A549 (cell line): ENCODE data around the gene ASIP. TPM values are rescaled to one million over a fixed set of nuclear protein-coding genes. Genes with fewer than 3 reads are reported as not detected.

Experiments
- ATAC-seq, 2 experiments: fragments of 200-7000 bp in 1 of 2; fragments of >200 bp in 1 of 2; cut with Nextera tagmentation in 1 of 2; cut with Tn5 transposase in 1 of 2; 3 replicates each; pipeline versions ENCODE4 v1.8.0 to v1.9.1; 2018 to 2020; ENCODE audit warnings: mild to moderate bottlenecking in 1 of 2, moderate library complexity in 1 of 2
- CTCF ChIA-PET: fragments of 300-600 bp; sonication (Branson Sonifier 250); formaldehyde crosslinking; extraction: SDS; loops from one replicate; lab custom pipeline; 2021; ENCODE audit warnings: antibody characterized with exemption, inconsistent platforms; lab: Yijun Ruan, JAX
- POLR2A ChIA-PET: fragments of 350-600 bp; formaldehyde crosslinking; extraction: SDS; loops from one replicate; lab custom pipeline; 2021; ENCODE audit warnings: antibody characterized with exemption, inconsistent platforms; lab: Yijun Ruan, JAX
- DNase-seq, 2 experiments: peaks; one replicate each; pipeline versions ENCODE4 v3.0.0 to v3.0.0-alpha.2; 2011 to 2016; ENCODE audit warnings: low read depth in 1 of 2, low spot score in 1 of 2
- FAIRE-seq: peaks from 2 replicates; lab custom pipeline; 2011; peaks lifted over from hg19 to GRCh38; lab: Jason Lieb, UNC
- H3K27ac ChIP-seq, 2 experiments: fragments of >200 bp; sonication (Bioruptor Twin); formaldehyde crosslinking; 3 replicates each; pipeline ENCODE4 v1.5.1; 2016 to 2017
- H3K4me1 ChIP-seq: fragments of >200 bp; sonication (Bioruptor Twin); formaldehyde crosslinking; 3 replicates; pipeline ENCODE4 v1.6.1; 2016
- H3K4me2 ChIP-seq: fragments of >200 bp; sonication (Bioruptor Twin); formaldehyde crosslinking; 3 replicates; pipeline ENCODE4 v1.6.1; 2016
- H3K4me3 ChIP-seq: fragments of >200 bp; sonication (Bioruptor Twin); formaldehyde crosslinking; 3 replicates; pipeline ENCODE4 v1.5.1; 2016
- H3K9me3 ChIP-seq: fragments of >200 bp; sonication (Bioruptor Twin); formaldehyde crosslinking; 3 replicates; pipeline ENCODE4 v1.6.1; 2016
- CBX8 ChIP-seq: fragments of 200-600 bp; sonication (generic); IDR thresholded peaks from 2 replicates; pipeline ENCODE4 v1.6.1; 2016
- CHD4 ChIP-seq: fragments of 200-600 bp; sonication (generic); IDR thresholded peaks from 2 replicates; pipeline ENCODE4 v1.6.1; 2016; ENCODE audit warnings: antibody characterized with exemption, mild to moderate bottlenecking, borderline replicate concordance
- GATA3 ChIP-seq: IDR thresholded peaks from 2 replicates; pipeline ENCODE4 v1.6.1; 2012; ENCODE audit warnings: borderline replicate concordance
- HOXB5 ChIP-seq: fragments of 250-450 bp; sonication (Bioruptor Pico); IDR thresholded peaks from 2 replicates; pipeline ENCODE4 v1.5.0; 2020; ENCODE audit warnings: mild to moderate bottlenecking, moderate library complexity
- KDM1A ChIP-seq: fragments of 200-600 bp; sonication (generic); IDR thresholded peaks from 2 replicates; pipeline ENCODE4 v1.6.1; 2016; ENCODE audit warnings: low read depth, mild to moderate bottlenecking
- MAFK ChIP-seq: fragments of 450-650 bp; IDR thresholded peaks from 2 replicates; pipeline ENCODE4 v1.6.1; 2014; ENCODE audit not compliant: partially characterized antibody
- NFE2L2 ChIP-seq: fragments of 150-350 bp; conservative IDR thresholded peaks from 2 replicates; pipeline ENCODE4 v1.6.1; 2014; ENCODE audit warnings: low read length
- NR3C1 ChIP-seq: fragments of >200 bp; sonication (Bioruptor Twin); formaldehyde crosslinking; IDR thresholded peaks from 3 replicates; pipeline ENCODE4 v1.6.1; 2017
- PHF8 ChIP-seq: fragments of 200-600 bp; sonication (generic); IDR thresholded peaks from 2 replicates; pipeline ENCODE4 v1.6.1; 2016; ENCODE audit warnings: low read depth, mild to moderate bottlenecking, antibody characterized with exemption, moderate library complexity, borderline replicate concordance
- RAD21 ChIP-seq, 2 experiments: fragments of >200 bp in 1 of 2; sonication (Bioruptor Twin) in 1 of 2; formaldehyde crosslinking in 1 of 2; IDR thresholded peaks in 1 of 2; conservative IDR thresholded peaks in 1 of 2; 2 replicates in 1 of 2; 3 replicates in 1 of 2; pipeline ENCODE4 v1.6.1; 2012 to 2018; ENCODE audit warnings: inconsistent platforms in 1 of 2
- ZC3H11A ChIP-seq: fragments of 450-650 bp; IDR thresholded peaks from 2 replicates; pipeline ENCODE4 v1.6.1; 2014; ENCODE audit warnings: antibody characterized with exemption, mild to moderate bottlenecking
- ZNF302 ChIP-seq: fragments of 250-450 bp; sonication (Bioruptor Pico); IDR thresholded peaks from 2 replicates; pipeline ENCODE4 v1.9.0; 2021; ENCODE audit warnings: inconsistent platforms, mild to moderate bottlenecking, moderate library complexity
- WGBS: methylation state at CpG from one replicate; pipeline ENCODE4 v1.1.6; 2017; ENCODE audit errors: missing lambda C conversion rate; 5-methylcytosine and 5-hydroxymethylcytosine counted together
- polyA plus RNA-seq, 4 experiments: library from polyadenylated mRNA; depleted of rRNA in 3 of 4; stranded (reverse); fragments of >200 nt; fragmentation: RNase III in 1 of 4; extraction: RNeasy Plus Mini Kit Qiagen cat#74134 plus additional on column Dnase treatment in 1 of 4; gene quantifications; 2 replicates in 3 of 4; 3 replicates in 1 of 4; pipeline ENCODE4 v1.2.3, GENCODE V29; 2011 to 2017
- TF ChIP-seq, protein P1 (sequence below): fragments of >200 bp; sonication (Bioruptor Twin); formaldehyde crosslinking; IDR thresholded peaks from 3 replicates; pipeline ENCODE4 v1.5.1; 2016

ASIP gene
- polyA plus RNA-seq, 2 of the 4 experiments (the other 2 are of a cell fraction) = not detected

- FAIRE-seq (no peak), DNase-seq (no peak), ATAC-seq (no peak)
- H3K4me1 ChIP-seq = peaks cover 33% of the 10 kb centered on the region
- peak overlapping the region in 1 of 2 experiments; percentile 80; a peak in 1 of 6 replicates for H3K27ac ChIP-seq
- TF ChIP-seq KDM1A = no peak
- TF ChIP-seq MAFK = no peak
- no peak for TF ChIP-seq HOXB5 (CRISPR knock-in tag)
- ChIA-PET CTCF (interaction anchor here (0.6 to 7.1 kb wide), 3 partner anchors 126 to 259 kb away, joined by 3 to 106 read pairs (median 35); no protein-coding TSS in a partner anchor), POLR2A (no interaction called here)
- H3K9me3 ChIP-seq = no peaks in the 10 kb centered on the region
- no peak overlapping the region for H3K4me2 ChIP-seq
- WGBS = 94% methylated on average over 3 of the region's 3 CpGs
- no peak overlapping the region for H3K4me3 ChIP-seq
Measured at GRCh38 chr20:34309691-34310090, 68.5 kb downstream of the ASIP start.

- DNase-seq = peak in 1 of 2 experiments; percentile 46
- peak overlapping the region; percentile 84 for H3K4me2 ChIP-seq
- H3K4me1 ChIP-seq = peaks cover 33% of the 10 kb centered on the region
- ChIA-PET POLR2A (interaction anchor here (0.6 to 2.6 kb wide), 3 partner anchors 8 to 206 kb away, joined by 4 to 10 read pairs (median 4); partner anchors contain the start of genes AHCY and DYNLRB1), CTCF (interaction anchor here (1.2 to 7.1 kb wide), 23 partner anchors 8 to 459 kb away, joined by 3 to 106 read pairs (median 32); partner anchors contain the start of genes AHCY, DYNLRB1 and ITCH)
- H3K27ac ChIP-seq = peak overlapping the region; percentile 6 to 80; a peak in 4 of 6 replicates
- peak; percentile 28; the same call in 1 of the 2 replicates for TF ChIP-seq GATA3
- no peak for TF ChIP-seq KDM1A
- no peak for FAIRE-seq
- no peak for ATAC-seq
- WGBS = 76% methylated on average over 19 of the region's 19 CpGs
- no peaks in the 10 kb centered on the region for H3K9me3 ChIP-seq
- no peak overlapping the region for H3K4me3 ChIP-seq
Measured at GRCh38 chr20:34310481-34311117, 69.4 kb downstream of the ASIP start.

DNA sequence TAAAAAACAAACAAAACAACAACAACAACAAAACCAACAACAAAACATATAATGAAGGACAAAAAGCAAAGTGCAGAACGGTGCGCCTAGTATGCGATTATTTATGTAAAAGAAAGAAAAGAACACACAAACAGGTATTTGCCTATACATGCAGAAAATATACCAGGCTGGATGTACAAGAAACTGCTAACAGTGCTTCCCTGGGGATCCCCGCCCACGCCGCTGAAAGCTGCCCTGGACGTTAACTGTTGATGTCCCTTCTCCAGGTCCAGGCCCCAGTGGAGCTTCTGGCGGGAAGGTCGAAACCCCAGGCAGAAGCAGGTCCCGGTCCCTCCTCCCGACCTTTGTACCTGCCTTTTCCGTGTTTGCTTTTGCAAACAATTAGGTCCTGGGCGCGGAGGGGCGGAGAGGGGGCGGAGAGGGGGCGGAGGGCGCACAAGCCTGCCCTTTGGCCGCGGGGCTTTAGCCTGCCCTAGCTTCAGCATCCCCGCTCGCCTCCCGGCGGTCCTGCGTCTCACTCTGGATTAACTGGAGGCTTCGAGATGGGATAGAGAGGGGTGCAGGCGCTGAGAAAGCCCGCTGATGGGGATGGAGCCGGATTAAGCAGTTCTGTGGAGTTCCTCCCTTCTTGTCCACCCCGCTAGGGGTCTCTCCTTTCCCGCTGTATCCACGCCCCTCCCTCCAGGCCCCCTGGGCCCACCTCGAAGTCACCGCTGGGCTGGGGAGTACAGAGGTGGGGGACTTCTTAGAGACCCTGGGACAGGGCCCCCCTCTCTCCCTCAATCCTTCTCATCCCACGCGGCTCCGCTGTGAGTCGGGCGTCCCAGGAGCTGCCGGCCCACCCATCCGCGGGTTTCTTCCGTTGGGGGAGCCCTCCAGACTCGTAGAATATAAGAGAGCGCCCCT lies 70.1 kb downstream of the ASIP start:
- H3K4me3 ChIP-seq = peak overlapping the region; percentile 31; the same call in 2 of the 3 replicates
- FAIRE-seq (no peak), DNase-seq (peak in 1 of 2 experiments; percentile 78), ATAC-seq (peak; percentile 52 to 72)
- H3K4me2 ChIP-seq = peak overlapping the region; percentile 84
- 20% methylated on average over 36 of the region's 45 CpGs for WGBS
- peak overlapping the region; percentile 54 to 80 for H3K27ac ChIP-seq
- peaks cover 39% of the 10 kb centered on the region for H3K4me1 ChIP-seq
- POLR2A ChIA-PET = interaction anchor here (0.9 to 2.6 kb wide), 3 partner anchors 8 to 205 kb away, joined by 4 to 10 read pairs (median 10); partner anchors contain the start of genes AHCY, DYNLRB1 and ITCH
- CTCF ChIA-PET = interaction anchor here (0.9 to 7.1 kb wide), 65 partner anchors 9 to 458 kb away, joined by 3 to 106 read pairs (median 11); partner anchors contain the start of genes AHCY, DYNLRB1 and ITCH
- no peaks in the 10 kb centered on the region for H3K9me3 ChIP-seq
- TF ChIP-seq RAD21 (conservative IDR thresholded peaks at IDR 0.05 in 1 of 2, IDR thresholded peaks at IDR 0.05 in 1 of 2) = peak in 1 of 2 experiments; percentile 25; a peak in 3 of 5 replicates
- no peak for TF ChIP-seq CBX8
- TF ChIP-seq NR3C1 = no peak
- TF ChIP-seq, protein P1, sequence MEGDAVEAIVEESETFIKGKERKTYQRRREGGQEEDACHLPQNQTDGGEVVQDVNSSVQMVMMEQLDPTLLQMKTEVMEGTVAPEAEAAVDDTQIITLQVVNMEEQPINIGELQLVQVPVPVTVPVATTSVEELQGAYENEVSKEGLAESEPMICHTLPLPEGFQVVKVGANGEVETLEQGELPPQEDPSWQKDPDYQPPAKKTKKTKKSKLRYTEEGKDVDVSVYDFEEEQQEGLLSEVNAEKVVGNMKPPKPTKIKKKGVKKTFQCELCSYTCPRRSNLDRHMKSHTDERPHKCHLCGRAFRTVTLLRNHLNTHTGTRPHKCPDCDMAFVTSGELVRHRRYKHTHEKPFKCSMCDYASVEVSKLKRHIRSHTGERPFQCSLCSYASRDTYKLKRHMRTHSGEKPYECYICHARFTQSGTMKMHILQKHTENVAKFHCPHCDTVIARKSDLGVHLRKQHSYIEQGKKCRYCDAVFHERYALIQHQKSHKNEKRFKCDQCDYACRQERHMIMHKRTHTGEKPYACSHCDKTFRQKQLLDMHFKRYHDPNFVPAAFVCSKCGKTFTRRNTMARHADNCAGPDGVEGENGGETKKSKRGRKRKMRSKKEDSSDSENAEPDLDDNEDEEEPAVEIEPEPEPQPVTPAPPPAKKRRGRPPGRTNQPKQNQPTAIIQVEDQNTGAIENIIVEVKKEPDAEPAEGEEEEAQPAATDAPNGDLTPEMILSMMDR = peak; percentile 31; the same call in 2 of the 3 replicates
- no peak for TF ChIP-seq ZC3H11A
- no peak for TF ChIP-seq ZNF302 (CRISPR knock-in tag)
- no peak for TF ChIP-seq PHF8

GRCh38 chr20:34312024-34312460 lies 70.8 kb downstream of the ASIP start:
- H3K27ac ChIP-seq = peak overlapping the region; percentile 54 to 80
- FAIRE-seq (no peak), ATAC-seq (peak; percentile 66 to 67), DNase-seq (peak in 1 of 2 experiments; percentile 21)
- POLR2A ChIA-PET = interaction anchor here (1.1 to 2.6 kb wide), 4 partner anchors 51 to 205 kb away, joined by 4 to 10 read pairs (median 7); partner anchors contain the start of genes DYNLRB1 and ITCH
- no peaks in the 10 kb centered on the region for H3K9me3 ChIP-seq
- peaks cover 41% of the 10 kb centered on the region for H3K4me1 ChIP-seq
- H3K4me2 ChIP-seq = peak overlapping the region; percentile 84
- TF ChIP-seq CHD4 (peak; percentile 52; the same call in 1 of the 2 replicates), NFE2L2 (no peak)
- WGBS = 40% methylated on average over 11 of the region's 11 CpGs
- CTCF ChIA-PET = interaction anchor here (0.5 to 7.1 kb wide), 95 partner anchors 9 to 476 kb away, joined by 3 to 106 read pairs (median 9); partner anchors contain the start of genes AHCY, DYNLRB1, ITCH and TP53INP2
- H3K4me3 ChIP-seq = peak overlapping the region; percentile 38; the same call in 2 of the 3 replicates
